ENCODE data around the gene PPP3CA. TPM values are rescaled to one million over a fixed set of nuclear protein-coding genes. Genes with fewer than 3 reads are reported as not detected.

The PPP3CA gene
- total RNA-seq, 1 donor from 2014 or later = 64.5 TPM

DNA sequence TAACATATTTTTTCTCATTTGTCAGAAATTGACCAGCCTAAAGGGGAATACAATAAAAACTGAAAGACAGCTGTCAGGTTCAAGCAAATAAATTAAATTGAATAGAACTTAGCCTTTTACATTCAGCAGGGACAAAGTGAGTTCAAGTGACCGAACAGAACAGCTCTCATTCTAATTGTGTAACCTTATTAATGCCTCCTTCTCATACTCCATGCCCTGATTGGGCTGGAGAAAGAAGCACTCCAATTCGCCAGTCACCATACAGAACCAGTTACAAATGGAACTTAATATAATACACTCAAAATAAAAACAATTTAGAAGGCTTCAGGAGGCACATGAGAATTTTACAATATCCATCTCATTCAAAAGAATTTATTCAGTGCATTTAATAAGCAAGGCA lies 8.0 kb downstream of the PPP3CA start:
- Histone ChIP-seq H3K27me3 (no peaks in the 10 kb centered on the region), H3K36me3 (no peaks in the 10 kb centered on the region), H3K4me3 (no peak overlapping the region), H3K9me3 (no peaks in the 10 kb centered on the region), H3K4me1 (peaks cover 0 to 2% of the 10 kb centered on the region in 2 donors), H3K27ac (no peak overlapping the region)
- DNase-seq (ENCODE audit: low spot score in 2 of 2) = no peak
- intact Hi-C loops (cut with DNase I) = no loop called here
- TF ChIP-seq, protein P1, sequence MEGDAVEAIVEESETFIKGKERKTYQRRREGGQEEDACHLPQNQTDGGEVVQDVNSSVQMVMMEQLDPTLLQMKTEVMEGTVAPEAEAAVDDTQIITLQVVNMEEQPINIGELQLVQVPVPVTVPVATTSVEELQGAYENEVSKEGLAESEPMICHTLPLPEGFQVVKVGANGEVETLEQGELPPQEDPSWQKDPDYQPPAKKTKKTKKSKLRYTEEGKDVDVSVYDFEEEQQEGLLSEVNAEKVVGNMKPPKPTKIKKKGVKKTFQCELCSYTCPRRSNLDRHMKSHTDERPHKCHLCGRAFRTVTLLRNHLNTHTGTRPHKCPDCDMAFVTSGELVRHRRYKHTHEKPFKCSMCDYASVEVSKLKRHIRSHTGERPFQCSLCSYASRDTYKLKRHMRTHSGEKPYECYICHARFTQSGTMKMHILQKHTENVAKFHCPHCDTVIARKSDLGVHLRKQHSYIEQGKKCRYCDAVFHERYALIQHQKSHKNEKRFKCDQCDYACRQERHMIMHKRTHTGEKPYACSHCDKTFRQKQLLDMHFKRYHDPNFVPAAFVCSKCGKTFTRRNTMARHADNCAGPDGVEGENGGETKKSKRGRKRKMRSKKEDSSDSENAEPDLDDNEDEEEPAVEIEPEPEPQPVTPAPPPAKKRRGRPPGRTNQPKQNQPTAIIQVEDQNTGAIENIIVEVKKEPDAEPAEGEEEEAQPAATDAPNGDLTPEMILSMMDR (IDR thresholded peaks at IDR 0.05) = no peak

DNA sequence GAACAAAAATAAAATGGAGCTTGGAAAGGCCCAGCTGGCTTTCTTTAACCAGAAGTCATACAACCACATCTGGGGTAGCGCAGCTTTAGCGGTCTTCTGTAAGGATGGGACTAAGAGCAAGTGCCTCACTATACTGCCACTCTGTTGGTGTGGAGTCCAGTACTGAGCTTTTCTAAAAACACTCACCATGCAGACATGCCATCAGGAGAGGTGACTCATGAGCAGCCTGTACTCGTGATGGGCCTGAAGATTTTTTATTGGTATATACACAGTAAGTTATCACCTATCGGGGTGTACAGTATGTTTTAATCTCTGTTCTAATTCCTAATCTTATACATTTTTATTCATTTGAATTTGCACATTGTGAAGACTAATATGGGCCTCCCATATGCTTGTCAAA lies 9.6 kb downstream of the PPP3CA start:
- intact Hi-C loops (cut with DNase I) = no loop called here
- H3K27ac ChIP-seq = peak overlapping the region in 1 of 2 donors; percentile 12

DNA sequence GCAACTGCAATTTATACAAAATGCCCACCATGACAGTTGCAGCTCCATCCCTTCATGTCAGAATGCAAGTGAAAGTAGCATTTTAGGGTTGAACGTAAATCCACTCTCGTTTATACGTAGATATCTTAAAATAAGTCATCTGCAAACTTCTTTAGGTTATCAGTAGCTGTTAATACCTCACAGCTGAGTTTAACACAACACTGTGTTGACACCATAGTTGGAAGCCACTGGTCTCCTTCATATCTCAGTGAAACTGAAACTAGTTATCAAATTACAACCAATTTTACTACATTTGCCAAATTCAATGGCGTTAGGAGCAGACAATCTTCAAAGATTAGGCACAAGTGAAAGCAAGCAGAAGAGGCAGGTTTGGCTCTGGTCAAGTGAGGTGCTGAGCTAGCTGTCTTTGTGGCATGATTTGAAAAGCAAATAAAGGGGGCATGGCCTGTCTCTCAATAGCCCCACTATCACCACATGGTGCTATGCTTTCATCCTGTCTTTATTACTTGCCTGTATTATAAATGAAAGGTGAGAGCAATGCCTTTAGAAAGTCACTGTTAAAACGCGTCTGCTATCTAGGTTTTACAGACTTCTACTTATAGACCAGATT lies 12.3 kb downstream of the PPP3CA start:
- no peaks in the 10 kb centered on the region for H3K36me3 ChIP-seq
- TF ChIP-seq, protein P1 (IDR thresholded peaks at IDR 0.05) = no peak
- H3K4me3 ChIP-seq = no peak overlapping the region
- H3K9me3 ChIP-seq = no peaks in the 10 kb centered on the region
- H3K27ac ChIP-seq = no peak overlapping the region
- peaks cover 0 to 3% of the 10 kb centered on the region in 2 donors for H3K4me1 ChIP-seq
- intact Hi-C loops (cut with DNase I) = no loop called here
- no peaks in the 10 kb centered on the region for H3K27me3 ChIP-seq
- DNase-seq (ENCODE audit: low spot score in 2 of 2) = no peak

More for the DNA sequence above, 9.6 kb downstream of the PPP3CA start:
- Histone ChIP-seq H3K9me3 (no peaks in the 10 kb centered on the region), H3K36me3 (no peaks in the 10 kb centered on the region), H3K27me3 (no peaks in the 10 kb centered on the region), H3K4me1 (no peaks in the 10 kb centered on the region), H3K4me3 (no peak overlapping the region)
- TF ChIP-seq, protein P1 (IDR thresholded peaks at IDR 0.05) = no peak
- no peak for DNase-seq (ENCODE audit: low spot score in 2 of 2)

DNA sequence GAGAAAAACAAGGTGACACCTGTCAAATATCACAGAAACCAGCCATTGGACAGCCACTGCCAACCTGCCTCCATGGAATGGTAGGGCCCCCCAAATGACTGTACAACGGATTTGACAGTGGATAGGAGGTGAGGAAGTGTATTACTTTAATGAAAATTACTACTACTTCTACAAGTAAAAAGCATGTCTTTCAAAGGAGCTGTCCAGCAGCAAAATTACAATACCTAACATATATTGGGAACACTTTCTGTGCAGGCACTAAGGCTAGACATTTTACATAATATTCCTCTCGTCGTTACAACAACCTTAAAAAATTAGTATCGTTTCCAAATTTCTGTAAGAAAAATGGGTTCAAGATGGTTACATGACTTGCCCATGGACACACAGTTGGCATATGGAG lies 14.9 kb downstream of the PPP3CA start:
- intact Hi-C loops (cut with DNase I) = no loop called here
- Histone ChIP-seq H3K9me3 (no peaks in the 10 kb centered on the region), H3K4me1 (peaks cover 0 to 3% of the 10 kb centered on the region in 2 donors), H3K27me3 (no peaks in the 10 kb centered on the region), H3K4me3 (no peak overlapping the region), H3K36me3 (no peaks in the 10 kb centered on the region), H3K27ac (no peak overlapping the region)
- TF ChIP-seq, protein P1 (IDR thresholded peaks at IDR 0.05) = no peak
- no peak for DNase-seq (ENCODE audit: low spot score in 2 of 2)

DNA sequence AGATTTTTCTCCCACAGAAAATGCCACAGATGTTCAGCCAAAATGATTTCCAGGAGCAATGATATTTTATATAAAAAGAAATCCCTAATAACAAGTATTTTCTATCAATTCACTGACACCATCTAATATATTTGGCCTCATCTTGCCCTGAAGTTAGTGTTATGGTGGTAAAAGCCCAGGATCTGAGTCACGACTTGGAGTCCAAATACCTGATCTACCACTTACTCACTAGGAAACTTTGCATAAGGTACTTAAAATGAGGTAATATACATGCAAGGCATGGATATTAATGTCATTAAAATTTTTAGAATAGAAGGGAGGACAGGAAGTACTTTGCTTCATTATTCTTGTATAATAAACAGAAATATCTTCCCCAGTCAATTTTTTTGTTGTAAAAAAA lies 16.3 kb downstream of the PPP3CA start:
- TF ChIP-seq, protein P1 (IDR thresholded peaks at IDR 0.05) = no peak
- no peak overlapping the region for H3K27ac ChIP-seq
- H3K27me3 ChIP-seq = no peaks in the 10 kb centered on the region
- no peaks in the 10 kb centered on the region for H3K9me3 ChIP-seq
- intact Hi-C loops (cut with DNase I) = no loop called here
- no peaks in the 10 kb centered on the region for H3K36me3 ChIP-seq
- no peak overlapping the region for H3K4me3 ChIP-seq
- no peak for DNase-seq (ENCODE audit: low spot score in 2 of 2)
- H3K4me1 ChIP-seq = peaks cover 0 to 3% of the 10 kb centered on the region in 2 donors

DNA sequence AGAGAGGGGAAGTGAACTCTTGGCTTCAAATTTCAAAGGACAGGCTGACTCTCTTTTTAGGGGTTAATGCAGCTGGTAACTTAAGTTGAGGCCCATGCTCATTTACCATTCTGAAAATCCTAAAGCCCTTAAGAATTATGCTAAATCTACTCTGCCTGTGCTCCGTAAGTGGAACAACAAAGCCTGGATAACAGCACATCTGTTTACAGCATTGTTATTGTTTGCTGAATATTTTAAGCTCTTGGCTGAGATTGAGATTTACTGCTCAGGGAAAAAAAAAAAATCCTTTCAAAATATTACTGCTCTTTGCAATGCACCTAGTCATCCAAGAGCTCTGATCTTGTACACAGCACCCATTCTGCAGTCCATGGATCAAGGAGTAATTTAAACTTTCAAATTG lies 17.7 kb downstream of the PPP3CA start:
- TF ChIP-seq, protein P1 (IDR thresholded peaks at IDR 0.05) = no peak
- no peak for DNase-seq (ENCODE audit: low spot score in 2 of 2)
- intact Hi-C loops (cut with DNase I) = no loop called here
- no peaks in the 10 kb centered on the region for H3K36me3 ChIP-seq
- no peak overlapping the region for H3K27ac ChIP-seq
- H3K27me3 ChIP-seq = no peaks in the 10 kb centered on the region
- peaks cover 0 to 3% of the 10 kb centered on the region in 2 donors for H3K4me1 ChIP-seq
- H3K9me3 ChIP-seq = no peaks in the 10 kb centered on the region
- H3K4me3 ChIP-seq = no peak overlapping the region
